Large intestine (tissue), 3 donors: ENCODE results near the gene CCDC149. TPM values are rescaled to one million over a fixed set of nuclear protein-coding genes. Genes with fewer than 3 reads are reported as not detected.

Experiments used
- DNase-seq, 2 donors: peaks; one replicate each; pipeline versions ENCODE4 v3.0.0 to v3.0.0-alpha.2; 2013
- H3K27ac ChIP-seq: one replicate; pipeline ENCODE4 v1.5.1; 2013; ENCODE audit warnings: low read length
- H3K27me3 ChIP-seq: 2 replicates; pipeline ENCODE4 v1.6.1; 2013; ENCODE audit warnings: low read length; ENCODE audit not compliant: control insufficient read depth, insufficient read depth
- H3K36me3 ChIP-seq: 2 replicates; pipeline ENCODE4 v1.6.1; 2013; ENCODE audit warnings: low read length; ENCODE audit not compliant: control insufficient read depth, insufficient read depth
- H3K4me1 ChIP-seq: one replicate; pipeline ENCODE4 v1.6.1; 2013; ENCODE audit warnings: low read length; ENCODE audit not compliant: control insufficient read depth, insufficient read depth
- H3K4me3 ChIP-seq: one replicate; pipeline ENCODE4 v1.5.1; 2013; ENCODE audit warnings: low read length
- H3K9me3 ChIP-seq: one replicate; pipeline ENCODE4 v1.6.1; 2013; ENCODE audit warnings: mild to moderate bottlenecking, low read depth, low read length, moderate library complexity; ENCODE audit not compliant: control insufficient read depth
- WGBS: methylation state at CpG from one replicate; pipeline ENCODE4 v1.1.5; 2013; ENCODE audit warnings: low lambda C conversion rate; ENCODE audit not compliant: insufficient coverage; 5-methylcytosine and 5-hydroxymethylcytosine counted together
- polyA plus RNA-seq: library from polyadenylated mRNA; unstranded; fragments of 120-200 nt; gene quantifications from one replicate; pipeline ENCODE4 v1.2.1, GENCODE V29; 2013

Gene CCDC149
- polyA plus RNA-seq, 1 donor = 13.7 TPM

- no peak overlapping the region for H3K27ac ChIP-seq
- H3K36me3 ChIP-seq = no peaks in the 10 kb centered on the region
- H3K27me3 ChIP-seq = no peaks in the 10 kb centered on the region
- no peak overlapping the region for H3K4me3 ChIP-seq
- no peaks in the 10 kb centered on the region for H3K4me1 ChIP-seq
- no CpG with 5 or more reads among the region's 8 CpGs for WGBS
- DNase-seq = peak in 1 of 2 donors; percentile 21
- H3K9me3 ChIP-seq = no peaks in the 10 kb centered on the region
These were observed 27.5 kb downstream of the CCDC149 start for GRCh38 chr4:24885342-24885741.

- H3K36me3 ChIP-seq = no peaks in the 10 kb centered on the region
- no peak for DNase-seq
- no peaks in the 10 kb centered on the region for H3K9me3 ChIP-seq
- H3K4me3 ChIP-seq = no peak overlapping the region
- no peaks in the 10 kb centered on the region for H3K27me3 ChIP-seq
- no CpG with 5 or more reads among the region's 8 CpGs for WGBS
- no peak overlapping the region for H3K27ac ChIP-seq
- H3K4me1 ChIP-seq = no peaks in the 10 kb centered on the region
These were observed 27.9 kb downstream of the CCDC149 start for GRCh38 chr4:24884902-24885301.

GRCh38 chr4:24881508-24882196 is 31.2 kb downstream of the CCDC149 start:
- no peaks in the 10 kb centered on the region for H3K4me1 ChIP-seq
- DNase-seq = no peak
- no peaks in the 10 kb centered on the region for H3K9me3 ChIP-seq
- H3K27ac ChIP-seq = no peak overlapping the region
- WGBS = no CpG with 5 or more reads among the region's 3 CpGs
- no peaks in the 10 kb centered on the region for H3K36me3 ChIP-seq
- H3K27me3 ChIP-seq = no peaks in the 10 kb centered on the region
- no peak overlapping the region for H3K4me3 ChIP-seq

- H3K4me1 ChIP-seq = no peaks in the 10 kb centered on the region
- no peak overlapping the region for H3K27ac ChIP-seq
- H3K4me3 ChIP-seq = no peak overlapping the region
- no peaks in the 10 kb centered on the region for H3K27me3 ChIP-seq
- no peaks in the 10 kb centered on the region for H3K36me3 ChIP-seq
- no peaks in the 10 kb centered on the region for H3K9me3 ChIP-seq
- no CpG with 5 or more reads among the region's 8 CpGs for WGBS
- DNase-seq = no peak
These were observed 32.7 kb downstream of the CCDC149 start for GRCh38 chr4:24880186-24880585.

GRCh38 chr4:24878636-24879016 is 34.2 kb downstream of the CCDC149 start:
- Histone ChIP-seq H3K27me3 (no peaks in the 10 kb centered on the region), H3K4me3 (no peak overlapping the region), H3K36me3 (no peaks in the 10 kb centered on the region), H3K9me3 (no peaks in the 10 kb centered on the region), H3K4me1 (no peaks in the 10 kb centered on the region), H3K27ac (no peak overlapping the region)
- no peak for DNase-seq
- no CpG with 5 or more reads among the region's 8 CpGs for WGBS

- Histone ChIP-seq H3K9me3 (no peaks in the 10 kb centered on the region), H3K4me3 (no peak overlapping the region), H3K4me1 (no peaks in the 10 kb centered on the region), H3K27me3 (no peaks in the 10 kb centered on the region), H3K36me3 (peaks cover 4% of the 10 kb centered on the region), H3K27ac (no peak overlapping the region)
- DNase-seq = no peak
- 94% methylated on average over 3 of the region's 9 CpGs for WGBS
These were observed 34.8 kb downstream of the CCDC149 start for GRCh38 chr4:24877868-24878635.

GRCh38 chr4:24876431-24876830 is 36.4 kb downstream of the CCDC149 start:
- Histone ChIP-seq H3K4me3 (no peak overlapping the region), H3K9me3 (no peaks in the 10 kb centered on the region), H3K4me1 (no peaks in the 10 kb centered on the region), H3K27me3 (no peaks in the 10 kb centered on the region), H3K27ac (no peak overlapping the region), H3K36me3 (peaks cover 11% of the 10 kb centered on the region)
- no CpG with 5 or more reads among the region's 6 CpGs for WGBS
- no peak for DNase-seq

- Histone ChIP-seq H3K4me3 (no peak overlapping the region), H3K9me3 (no peaks in the 10 kb centered on the region), H3K4me1 (no peaks in the 10 kb centered on the region), H3K27ac (no peak overlapping the region), H3K27me3 (no peaks in the 10 kb centered on the region), H3K36me3 (peaks cover 29% of the 10 kb centered on the region)
- WGBS = no CpG with 5 or more reads among the region's 2 CpGs
- DNase-seq = no peak
These were observed 40.1 kb downstream of the CCDC149 start for GRCh38 chr4:24872720-24873119.

- no peak for DNase-seq
- H3K4me3 ChIP-seq = no peak overlapping the region
- WGBS = no CpG with 5 or more reads among the region's 3 CpGs
- no peaks in the 10 kb centered on the region for H3K4me1 ChIP-seq
- peaks cover 31% of the 10 kb centered on the region for H3K36me3 ChIP-seq
- H3K27me3 ChIP-seq = no peaks in the 10 kb centered on the region
- H3K9me3 ChIP-seq = no peaks in the 10 kb centered on the region
- no peak overlapping the region for H3K27ac ChIP-seq
These were observed 41.6 kb downstream of the CCDC149 start for GRCh38 chr4:24871210-24871609.

- H3K9me3 ChIP-seq = no peaks in the 10 kb centered on the region
- no peaks in the 10 kb centered on the region for H3K27me3 ChIP-seq
- H3K4me3 ChIP-seq = no peak overlapping the region
- H3K36me3 ChIP-seq = peaks cover 30% of the 10 kb centered on the region
- DNase-seq = no peak
- 100% methylated on average over 1 of the region's 9 CpGs for WGBS
- H3K27ac ChIP-seq = no peak overlapping the region
- H3K4me1 ChIP-seq = no peaks in the 10 kb centered on the region
These were observed 45.0 kb downstream of the CCDC149 start for GRCh38 chr4:24867766-24868296.
